Endothelial cell (in vitro differentiated cells): Measurements from ENCODE around the gene TPSAB1. TPM values are rescaled to one million over a fixed set of nuclear protein-coding genes. Genes with fewer than 3 reads are reported as not detected.

Experiments used
- DNase-seq: peaks from one replicate; pipeline ENCODE4 v3.0.0; 2021; ENCODE audit warnings: low spot score
- H3K27ac Mint-ChIP-seq: one replicate; pipeline ENCODE4 v1.8.0; 2021; ENCODE audit warnings: mixed read lengths, inconsistent platforms; ENCODE audit not compliant: unreplicated experiment
- H3K27me3 Mint-ChIP-seq: one replicate; pipeline ENCODE4 v1.8.0; 2021; ENCODE audit warnings: mild to moderate bottlenecking, moderate library complexity, mixed read lengths, inconsistent platforms; ENCODE audit not compliant: unreplicated experiment
- H3K36me3 Mint-ChIP-seq: one replicate; pipeline ENCODE4 v1.8.0; 2021; ENCODE audit warnings: mild to moderate bottlenecking, low read depth, mixed read lengths, inconsistent platforms; ENCODE audit not compliant: unreplicated experiment
- H3K4me1 Mint-ChIP-seq: one replicate; pipeline ENCODE4 v1.8.0; 2021; ENCODE audit warnings: mild to moderate bottlenecking, mixed read lengths, inconsistent platforms; ENCODE audit not compliant: unreplicated experiment
- H3K4me3 Mint-ChIP-seq: one replicate; pipeline ENCODE4 v1.8.0; 2021; ENCODE audit warnings: mild to moderate bottlenecking, mixed read lengths, inconsistent platforms; ENCODE audit not compliant: unreplicated experiment
- H3K9me3 Mint-ChIP-seq: one replicate; pipeline ENCODE4 v1.8.0; 2021; ENCODE audit warnings: mixed read lengths, inconsistent platforms; ENCODE audit not compliant: unreplicated experiment
- total RNA-seq: library from RNA; stranded (reverse); fragmentation: NEBNext Ultra II Directional; extraction: Animal tissue kit (Norgen Biotek cat#: 25700); gene quantifications from one replicate; pipeline ENCODE4 v1.2.1, GENCODE V29; 2021; ENCODE audit not compliant: unreplicated experiment
- TF ChIP-seq, protein P1 (sequence below): fragments of 200-600 bp; sonication (generic); IDR thresholded peaks from one replicate; pipeline ENCODE4 v1.5.0; 2021; ENCODE audit warnings: antibody characterized with exemption; ENCODE audit not compliant: unreplicated experiment

The TPSAB1 gene
- total RNA-seq, 1 donor from 2014 or later = not detected

DNA sequence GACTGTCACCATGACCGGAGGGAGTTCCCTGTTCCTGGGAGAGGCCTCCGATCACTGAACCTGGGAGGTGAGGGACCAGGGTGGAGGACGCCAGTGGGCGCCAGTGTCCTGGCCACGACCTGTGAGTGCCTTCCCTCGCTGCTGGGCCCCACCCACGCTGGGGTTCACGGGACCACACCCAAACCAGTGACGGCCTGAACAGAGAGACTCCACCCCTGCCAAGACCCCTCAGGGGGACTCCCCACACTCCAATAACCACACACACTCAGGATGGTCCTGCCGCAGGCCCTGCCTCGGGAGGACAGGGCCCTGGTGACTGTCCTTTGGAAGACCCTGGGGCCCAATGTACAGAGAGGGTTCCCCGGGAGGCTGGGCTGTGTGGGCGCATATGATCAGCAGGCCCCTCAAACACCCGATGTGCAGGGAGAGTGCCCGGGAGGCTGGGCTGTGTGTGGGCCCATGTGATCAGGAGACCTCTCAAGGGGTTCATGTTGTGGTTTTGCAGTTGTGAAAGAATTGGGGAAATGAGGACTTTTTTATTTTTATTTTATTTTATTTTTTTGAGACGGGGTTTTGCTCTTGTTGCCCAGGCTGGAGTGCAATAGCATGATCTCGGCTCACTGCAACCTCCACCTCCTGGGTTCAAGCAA is 41.9 kb downstream of the TPSAB1 start:
- Mint-ChIP-seq H3K4me1 (peaks cover 7% of the 10 kb centered on the region), H3K27me3 (peaks cover 7% of the 10 kb centered on the region), H3K36me3 (no peaks in the 10 kb centered on the region), H3K27ac (no peak overlapping the region), H3K4me3 (no peak overlapping the region), H3K9me3 (no peaks in the 10 kb centered on the region)
- DNase-seq = no peak
- TF ChIP-seq, protein P1, sequence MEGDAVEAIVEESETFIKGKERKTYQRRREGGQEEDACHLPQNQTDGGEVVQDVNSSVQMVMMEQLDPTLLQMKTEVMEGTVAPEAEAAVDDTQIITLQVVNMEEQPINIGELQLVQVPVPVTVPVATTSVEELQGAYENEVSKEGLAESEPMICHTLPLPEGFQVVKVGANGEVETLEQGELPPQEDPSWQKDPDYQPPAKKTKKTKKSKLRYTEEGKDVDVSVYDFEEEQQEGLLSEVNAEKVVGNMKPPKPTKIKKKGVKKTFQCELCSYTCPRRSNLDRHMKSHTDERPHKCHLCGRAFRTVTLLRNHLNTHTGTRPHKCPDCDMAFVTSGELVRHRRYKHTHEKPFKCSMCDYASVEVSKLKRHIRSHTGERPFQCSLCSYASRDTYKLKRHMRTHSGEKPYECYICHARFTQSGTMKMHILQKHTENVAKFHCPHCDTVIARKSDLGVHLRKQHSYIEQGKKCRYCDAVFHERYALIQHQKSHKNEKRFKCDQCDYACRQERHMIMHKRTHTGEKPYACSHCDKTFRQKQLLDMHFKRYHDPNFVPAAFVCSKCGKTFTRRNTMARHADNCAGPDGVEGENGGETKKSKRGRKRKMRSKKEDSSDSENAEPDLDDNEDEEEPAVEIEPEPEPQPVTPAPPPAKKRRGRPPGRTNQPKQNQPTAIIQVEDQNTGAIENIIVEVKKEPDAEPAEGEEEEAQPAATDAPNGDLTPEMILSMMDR = no peak

GRCh38 chr16:1283296-1283695 is 42.8 kb downstream of the TPSAB1 start:
- Mint-ChIP-seq H3K36me3 (no peaks in the 10 kb centered on the region), H3K4me1 (peaks cover 7% of the 10 kb centered on the region), H3K27me3 (peaks cover 9% of the 10 kb centered on the region), H3K4me3 (no peak overlapping the region), H3K27ac (no peak overlapping the region), H3K9me3 (no peaks in the 10 kb centered on the region)
- no peak for DNase-seq
- TF ChIP-seq, protein P1 = no peak

DNA sequence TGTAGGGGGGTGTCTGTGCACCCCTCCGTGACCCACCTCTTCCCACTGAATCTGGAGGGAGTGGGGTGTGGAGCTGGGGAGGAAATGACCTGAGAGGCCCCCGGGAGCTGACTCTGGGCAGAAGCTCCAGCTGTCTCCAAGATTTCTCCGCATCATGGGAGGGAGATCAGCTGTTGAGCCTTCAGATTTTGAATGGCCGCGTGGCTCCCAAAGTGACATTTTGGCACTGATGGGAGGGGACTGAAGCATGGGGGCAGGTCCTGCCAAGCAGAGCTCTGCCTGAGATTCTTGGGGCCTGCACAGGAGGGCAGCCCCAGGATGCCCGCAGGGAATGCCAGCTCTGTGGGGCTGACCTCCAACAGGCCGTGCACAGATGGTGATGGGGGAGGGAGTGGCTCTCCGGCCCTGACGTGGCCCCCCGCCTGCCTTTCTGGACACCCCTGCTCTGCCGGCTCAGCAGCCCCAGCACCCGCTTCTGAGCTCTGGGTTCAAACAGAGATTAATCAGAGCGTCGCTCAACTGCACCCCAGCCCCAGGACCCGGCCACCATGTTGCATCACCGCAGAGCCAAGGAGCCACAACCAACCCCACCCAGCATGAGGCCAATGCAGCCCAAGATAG is 43.6 kb downstream of the TPSAB1 start:
- H3K36me3 Mint-ChIP-seq = no peaks in the 10 kb centered on the region
- peaks cover 9% of the 10 kb centered on the region for H3K27me3 Mint-ChIP-seq
- no peak overlapping the region for H3K27ac Mint-ChIP-seq
- DNase-seq = no peak
- H3K4me1 Mint-ChIP-seq = peaks cover 7% of the 10 kb centered on the region
- H3K4me3 Mint-ChIP-seq = no peak overlapping the region
- H3K9me3 Mint-ChIP-seq = no peaks in the 10 kb centered on the region
- TF ChIP-seq, protein P1 = no peak

DNA sequence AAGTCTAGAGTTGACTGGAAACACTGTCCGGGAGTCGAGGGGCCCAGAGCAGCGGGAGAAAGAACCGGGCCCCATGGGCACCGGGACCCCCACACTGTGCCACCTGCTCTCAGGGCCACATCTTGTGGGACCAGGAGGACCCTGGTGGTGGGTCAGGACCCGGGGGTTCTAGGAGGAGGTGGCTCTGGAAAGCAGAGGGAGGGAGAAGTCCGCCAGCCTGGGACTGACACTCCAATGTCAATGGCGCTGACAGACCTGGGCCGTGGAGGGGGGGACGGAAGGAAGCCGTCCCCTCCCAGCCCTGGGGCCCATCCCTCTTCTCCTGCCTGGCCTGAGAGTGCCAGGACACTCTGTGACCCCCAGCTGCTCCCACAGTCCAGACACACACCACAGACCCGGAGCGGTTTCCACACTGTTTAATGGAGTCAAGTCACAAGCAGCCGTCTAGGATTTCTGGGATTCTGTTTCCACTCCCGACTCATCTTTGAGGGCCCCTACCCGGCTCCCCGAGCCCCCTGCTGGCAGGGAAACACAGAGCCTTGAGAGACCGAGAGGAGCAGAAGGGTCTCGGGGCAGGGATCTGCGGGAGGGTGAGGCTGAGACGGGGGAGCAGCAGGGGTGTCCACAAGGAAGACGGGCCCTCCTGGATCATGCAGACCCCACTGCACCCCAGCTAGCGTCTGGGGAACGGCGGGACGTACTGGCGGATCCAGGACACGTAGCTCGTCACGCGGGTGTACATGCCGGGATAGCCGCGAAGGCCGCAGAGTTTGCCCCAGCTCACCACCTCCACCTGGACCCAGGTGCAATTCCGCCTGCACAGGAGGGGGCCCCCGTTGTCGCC is 45.4 kb downstream of the TPSAB1 start:
- H3K27me3 Mint-ChIP-seq = peaks cover 12% of the 10 kb centered on the region
- DNase-seq = no peak
- H3K36me3 Mint-ChIP-seq = no peaks in the 10 kb centered on the region
- H3K4me3 Mint-ChIP-seq = no peak overlapping the region
- no peaks in the 10 kb centered on the region for H3K9me3 Mint-ChIP-seq
- H3K27ac Mint-ChIP-seq = no peak overlapping the region
- TF ChIP-seq, protein P1 = no peak
- peaks cover 7% of the 10 kb centered on the region for H3K4me1 Mint-ChIP-seq
